ENCODE measurements around the gene STX11.
A peak's percentile ranks its signal among the peaks of the same experiment; 100 is the strongest.

The STX11 gene

DNA sequence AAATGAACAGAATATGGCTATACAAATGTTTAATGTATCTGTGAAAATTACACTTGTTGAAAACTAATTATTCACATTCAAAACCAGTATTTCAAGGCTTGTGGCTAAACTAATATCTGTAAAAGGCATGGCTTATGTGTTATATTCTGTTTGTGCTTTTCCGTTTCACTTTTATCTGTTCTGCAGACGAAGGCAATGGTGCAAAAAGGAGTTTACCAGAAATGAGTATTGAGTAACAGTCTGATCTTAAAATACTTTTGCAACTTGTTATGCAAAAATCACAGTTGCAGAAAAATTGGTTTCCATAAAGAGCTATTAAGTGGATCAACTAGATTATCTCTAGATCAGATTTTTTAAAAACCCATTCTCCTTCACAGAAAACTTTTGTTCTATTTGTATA lies 9.4 kb upstream of the STX11 start:
- H4K20me1 ChIP-seq (ENCODE audit: control insufficient read depth, insufficient read depth, low read depth, low read length), result no peaks in the 10 kb centered on the region
- H3K9me3 ChIP-seq (ENCODE audit: control insufficient read depth, insufficient read depth, low read length), result no peaks in the 10 kb centered on the region
- no peak overlapping the region for H3K27ac ChIP-seq (ENCODE audit: low read depth, low read length)
- no peaks in the 10 kb centered on the region for H3K79me2 ChIP-seq (ENCODE audit: control insufficient read depth, low read length)
- peak overlapping the region; percentile 29 for H3K4me2 ChIP-seq (ENCODE audit: low read length)
- peaks cover 10% of the 10 kb centered on the region for H3K27me3 ChIP-seq (ENCODE audit: control insufficient read depth, low read length)
- H3K4me3 ChIP-seq (ENCODE audit: low read length), result no peak overlapping the region; the same call in 1 of the 2 replicates
- peaks cover 8% of the 10 kb centered on the region for H3K4me1 ChIP-seq (ENCODE audit: control insufficient read depth, low read length)
- H3K36me3 ChIP-seq (ENCODE audit: control insufficient read depth, low read length), result no peaks in the 10 kb centered on the region
- TF ChIP-seq, protein P1, sequence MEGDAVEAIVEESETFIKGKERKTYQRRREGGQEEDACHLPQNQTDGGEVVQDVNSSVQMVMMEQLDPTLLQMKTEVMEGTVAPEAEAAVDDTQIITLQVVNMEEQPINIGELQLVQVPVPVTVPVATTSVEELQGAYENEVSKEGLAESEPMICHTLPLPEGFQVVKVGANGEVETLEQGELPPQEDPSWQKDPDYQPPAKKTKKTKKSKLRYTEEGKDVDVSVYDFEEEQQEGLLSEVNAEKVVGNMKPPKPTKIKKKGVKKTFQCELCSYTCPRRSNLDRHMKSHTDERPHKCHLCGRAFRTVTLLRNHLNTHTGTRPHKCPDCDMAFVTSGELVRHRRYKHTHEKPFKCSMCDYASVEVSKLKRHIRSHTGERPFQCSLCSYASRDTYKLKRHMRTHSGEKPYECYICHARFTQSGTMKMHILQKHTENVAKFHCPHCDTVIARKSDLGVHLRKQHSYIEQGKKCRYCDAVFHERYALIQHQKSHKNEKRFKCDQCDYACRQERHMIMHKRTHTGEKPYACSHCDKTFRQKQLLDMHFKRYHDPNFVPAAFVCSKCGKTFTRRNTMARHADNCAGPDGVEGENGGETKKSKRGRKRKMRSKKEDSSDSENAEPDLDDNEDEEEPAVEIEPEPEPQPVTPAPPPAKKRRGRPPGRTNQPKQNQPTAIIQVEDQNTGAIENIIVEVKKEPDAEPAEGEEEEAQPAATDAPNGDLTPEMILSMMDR (IDR thresholded peaks at IDR 0.05; ENCODE audit: low read depth, low read length, poor library complexity, severe bottlenecking), result no peak
- no peak for TF ChIP-seq EZH2phosphoT487 (IDR thresholded peaks at IDR 0.05; ENCODE audit: borderline replicate concordance, low read length)
- H3K9me2 ChIP-seq (replicated peaks; ENCODE audit: control insufficient read depth, low read length), result no peaks in the 10 kb centered on the region
- H3F3A ChIP-seq (ENCODE audit: control insufficient read depth, insufficient read depth), result no peaks in the 10 kb centered on the region

DNA sequence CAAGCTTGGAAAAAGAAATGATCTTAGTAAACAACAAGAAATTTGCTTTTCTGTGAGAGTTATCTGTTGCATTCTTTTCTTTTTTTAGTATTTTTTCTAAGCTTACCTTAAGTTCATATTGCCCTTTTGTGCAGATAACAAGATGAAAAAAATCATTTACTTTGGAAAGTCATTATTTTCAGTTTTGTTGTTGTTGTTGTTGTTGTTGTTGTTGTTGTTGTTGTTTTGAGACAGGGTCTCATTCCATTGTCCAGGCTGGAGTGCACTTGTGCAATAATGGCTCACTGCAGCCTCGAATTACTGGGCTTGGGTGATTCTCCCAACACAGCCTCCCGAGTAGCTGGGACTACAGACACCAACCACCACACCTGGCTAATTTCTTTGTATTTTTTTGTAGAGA lies 8.8 kb upstream of the STX11 start:
- Histone ChIP-seq H3K9me2 (replicated peaks; ENCODE audit: control insufficient read depth, low read length) (no peaks in the 10 kb centered on the region), H3K4me2 (ENCODE audit: low read length) (no peak overlapping the region), H3K27ac (ENCODE audit: low read depth, low read length) (no peak overlapping the region), H3K79me2 (ENCODE audit: control insufficient read depth, low read length) (no peaks in the 10 kb centered on the region), H3K4me1 (ENCODE audit: control insufficient read depth, low read length) (peaks cover 8% of the 10 kb centered on the region), H3K9me3 (ENCODE audit: control insufficient read depth, insufficient read depth, low read length) (no peaks in the 10 kb centered on the region), H3F3A (ENCODE audit: control insufficient read depth, insufficient read depth) (no peaks in the 10 kb centered on the region), H3K27me3 (ENCODE audit: control insufficient read depth, low read length) (peaks cover 10% of the 10 kb centered on the region), H4K20me1 (ENCODE audit: control insufficient read depth, insufficient read depth, low read depth, low read length) (no peaks in the 10 kb centered on the region), H3K36me3 (ENCODE audit: control insufficient read depth, low read length) (no peaks in the 10 kb centered on the region), H3K4me3 (ENCODE audit: low read length) (no peak overlapping the region)
- TF ChIP-seq, protein P1 (IDR thresholded peaks at IDR 0.05; ENCODE audit: low read depth, low read length, poor library complexity, severe bottlenecking), result no peak
- TF ChIP-seq EZH2phosphoT487 (IDR thresholded peaks at IDR 0.05; ENCODE audit: borderline replicate concordance, low read length), result no peak

DNA sequence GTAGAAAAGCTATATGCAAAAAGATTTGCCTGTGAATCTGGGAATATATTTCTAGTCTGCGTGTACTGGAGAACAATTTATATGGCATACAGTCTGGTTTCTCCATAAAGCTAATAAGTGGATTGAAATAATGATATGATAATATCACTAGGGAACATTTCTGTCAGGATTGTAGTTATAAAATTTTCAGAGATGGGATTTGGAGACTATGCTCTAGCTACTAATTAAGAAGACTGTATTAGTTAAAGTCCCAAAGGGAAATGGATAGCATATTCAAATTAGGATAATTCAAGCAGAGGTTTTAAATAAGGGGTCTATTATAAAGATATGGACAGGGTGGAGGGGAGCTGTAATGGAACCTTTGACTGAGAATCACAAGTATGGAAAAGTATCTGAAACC lies 7.2 kb upstream of the STX11 start:
- H3K4me2 ChIP-seq (ENCODE audit: low read length), result no peak overlapping the region
- no peaks in the 10 kb centered on the region for H3K9me2 ChIP-seq (replicated peaks; ENCODE audit: control insufficient read depth, low read length)
- H3K36me3 ChIP-seq (ENCODE audit: control insufficient read depth, low read length), result no peaks in the 10 kb centered on the region
- H3K27ac ChIP-seq (ENCODE audit: low read depth, low read length), result no peak overlapping the region
- H3F3A ChIP-seq (ENCODE audit: control insufficient read depth, insufficient read depth), result no peaks in the 10 kb centered on the region
- H3K79me2 ChIP-seq (ENCODE audit: control insufficient read depth, low read length), result no peaks in the 10 kb centered on the region
- H3K9me3 ChIP-seq (ENCODE audit: control insufficient read depth, insufficient read depth, low read length), result no peaks in the 10 kb centered on the region
- H3K27me3 ChIP-seq (ENCODE audit: control insufficient read depth, low read length), result peaks cover 13% of the 10 kb centered on the region
- TF ChIP-seq, protein P1 (IDR thresholded peaks at IDR 0.05; ENCODE audit: low read depth, low read length, poor library complexity, severe bottlenecking), result no peak
- no peak for TF ChIP-seq EZH2phosphoT487 (IDR thresholded peaks at IDR 0.05; ENCODE audit: borderline replicate concordance, low read length)
- H4K20me1 ChIP-seq (ENCODE audit: control insufficient read depth, insufficient read depth, low read depth, low read length), result no peaks in the 10 kb centered on the region
- H3K4me1 ChIP-seq (ENCODE audit: control insufficient read depth, low read length), result peaks cover 8% of the 10 kb centered on the region
- H3K4me3 ChIP-seq (ENCODE audit: low read length), result no peak overlapping the region

DNA sequence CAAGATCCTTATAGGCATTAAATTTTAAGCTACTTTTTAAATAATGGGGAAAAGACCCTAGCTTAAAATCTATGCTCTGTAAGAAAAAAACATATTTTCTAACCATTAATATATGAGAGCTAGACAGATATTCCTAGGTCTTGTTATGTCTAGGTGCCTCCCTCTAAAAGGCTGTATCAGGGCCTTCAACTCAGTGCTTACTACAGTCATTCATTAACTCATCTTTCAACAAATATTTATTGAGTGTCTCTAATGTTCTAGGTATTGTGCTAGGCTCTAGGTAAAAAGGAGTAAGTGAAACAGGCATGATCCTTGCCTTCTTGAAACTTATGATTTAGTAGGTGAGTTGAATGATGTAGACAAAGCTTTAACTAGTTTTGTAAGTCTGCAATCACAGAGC lies 6.4 kb upstream of the STX11 start:
- no peak overlapping the region for H3K27ac ChIP-seq (ENCODE audit: low read depth, low read length)
- H3K4me1 ChIP-seq (ENCODE audit: control insufficient read depth, low read length), result peaks cover 8% of the 10 kb centered on the region
- H3K9me2 ChIP-seq (replicated peaks; ENCODE audit: control insufficient read depth, low read length), result no peaks in the 10 kb centered on the region
- H4K20me1 ChIP-seq (ENCODE audit: control insufficient read depth, insufficient read depth, low read depth, low read length), result no peaks in the 10 kb centered on the region
- no peak for TF ChIP-seq EZH2phosphoT487 (IDR thresholded peaks at IDR 0.05; ENCODE audit: borderline replicate concordance, low read length)
- TF ChIP-seq, protein P1 (IDR thresholded peaks at IDR 0.05; ENCODE audit: low read depth, low read length, poor library complexity, severe bottlenecking), result no peak
- H3K9me3 ChIP-seq (ENCODE audit: control insufficient read depth, insufficient read depth, low read length), result no peaks in the 10 kb centered on the region
- H3K79me2 ChIP-seq (ENCODE audit: control insufficient read depth, low read length), result no peaks in the 10 kb centered on the region
- H3K4me2 ChIP-seq (ENCODE audit: low read length), result no peak overlapping the region
- H3K27me3 ChIP-seq (ENCODE audit: control insufficient read depth, low read length), result peaks cover 17% of the 10 kb centered on the region
- H3F3A ChIP-seq (ENCODE audit: control insufficient read depth, insufficient read depth), result no peaks in the 10 kb centered on the region
- no peak overlapping the region for H3K4me3 ChIP-seq (ENCODE audit: low read length)
- H3K36me3 ChIP-seq (ENCODE audit: control insufficient read depth, low read length), result no peaks in the 10 kb centered on the region
